ENCODE measurements around the gene LCTL.
"Not testable (repeated sequence)": the region's sequence is repeated elsewhere in the genome, so short reads cannot be mapped to it uniquely, and the experiment has no call there.

The LCTL gene

GRCh38 chr15:66594344-66594743 lies 28.5 kb upstream of the LCTL start:
- H3K27ac ChIP-seq, result no peak overlapping the region
- peaks cover 0 to 6% (median 0%) of the 10 kb centered on the region in 10 experiments; a peak in 4 of 20 replicates for H3K4me1 ChIP-seq
- no peak overlapping the region for H3K4me3 ChIP-seq
- no peaks in the 10 kb centered on the region for H3K9me3 ChIP-seq (replicated peaks in 1 of 11)
- no peak overlapping the region for H3K9ac ChIP-seq
- H3K27me3 ChIP-seq, result no peaks in the 10 kb centered on the region
- H3K36me3 ChIP-seq, result no peaks in the 10 kb centered on the region
- no peaks in the 10 kb centered on the region for H4K20me1 ChIP-seq
- no peak overlapping the region for H3K4me2 ChIP-seq
- TF ChIP-seq Cebpa-rat (IDR thresholded peaks at IDR 0.05), result no peak

GRCh38 chr15:66593219-66593780 lies 27.5 kb upstream of the LCTL start:
- no peaks in the 10 kb centered on the region for H4K20me1 ChIP-seq
- H3K9ac ChIP-seq, result no peak overlapping the region
- no peak for TF ChIP-seq Cebpa-rat (IDR thresholded peaks at IDR 0.05)
- no peaks in the 10 kb centered on the region for H3K9me3 ChIP-seq (replicated peaks in 1 of 11)
- no peaks in the 10 kb centered on the region for H3K27me3 ChIP-seq
- no peak overlapping the region for H3K4me2 ChIP-seq
- H3K27ac ChIP-seq, result no peak overlapping the region
- peaks cover 0 to 4% (median 0%) of the 10 kb centered on the region in 10 experiments; a peak in 3 of 20 replicates for H3K4me1 ChIP-seq
- no peak overlapping the region for H3K4me3 ChIP-seq
- no peaks in the 10 kb centered on the region for H3K36me3 ChIP-seq

GRCh38 chr15:66592505-66593218 lies 26.9 kb upstream of the LCTL start:
- Histone ChIP-seq H4K20me1 (no peaks in the 10 kb centered on the region), H3K36me3 (no peaks in the 10 kb centered on the region), H3K27me3 (no peaks in the 10 kb centered on the region), H3K9me3 (replicated peaks in 1 of 11) (no peaks in the 10 kb centered on the region), H3K4me3 (no peak overlapping the region), H3K27ac (no peak overlapping the region), H3K4me2 (no peak overlapping the region), H3K9ac (no peak overlapping the region), H3K4me1 (no peaks in the 10 kb centered on the region)
- TF ChIP-seq Cebpa-rat (IDR thresholded peaks at IDR 0.05), result no peak

- H3K36me3 ChIP-seq, result no peaks in the 10 kb centered on the region
- H4K20me1 ChIP-seq, result no peaks in the 10 kb centered on the region
- H3K9me3 ChIP-seq (replicated peaks in 1 of 11), result no peaks in the 10 kb centered on the region
- no peak overlapping the region for H3K9ac ChIP-seq
- H3K4me2 ChIP-seq, result no peak overlapping the region
- no peak overlapping the region for H3K27ac ChIP-seq
- TF ChIP-seq Cebpa-rat (IDR thresholded peaks at IDR 0.05), result no peak
- no peak overlapping the region for H3K4me3 ChIP-seq
- H3K27me3 ChIP-seq, result no peaks in the 10 kb centered on the region
- peaks cover 0 to 2% (median 0%) of the 10 kb centered on the region in 10 experiments; a peak in 2 of 20 replicates for H3K4me1 ChIP-seq
Measured at GRCh38 chr15:66591322-66591862, 25.6 kb upstream of the LCTL start.

- H3K4me1 ChIP-seq, result peaks cover 0 to 6% (median 0%) of the 10 kb centered on the region in 10 experiments; a peak in 2 of 20 replicates
- H3K9me3 ChIP-seq (replicated peaks in 1 of 11), result no peaks in the 10 kb centered on the region
- no peak overlapping the region for H3K4me2 ChIP-seq
- no peak overlapping the region for H3K27ac ChIP-seq
- no peak overlapping the region for H3K9ac ChIP-seq
- H3K27me3 ChIP-seq, result no peaks in the 10 kb centered on the region
- H3K4me3 ChIP-seq, result no peak overlapping the region
- TF ChIP-seq Cebpa-rat (IDR thresholded peaks at IDR 0.05), result no peak
- H4K20me1 ChIP-seq, result no peaks in the 10 kb centered on the region
- no peaks in the 10 kb centered on the region for H3K36me3 ChIP-seq
Measured at GRCh38 chr15:66590435-66590834, 24.6 kb upstream of the LCTL start.

- H3K27ac ChIP-seq; H4K20me1 ChIP-seq; H3K36me3 ChIP-seq; H3K4me1 ChIP-seq; H3K9ac ChIP-seq; H3K27me3 ChIP-seq; H3K9me3 ChIP-seq (replicated peaks in 1 of 11); H3K4me3 ChIP-seq; H3K4me2 ChIP-seq: not testable (repeated sequence)
Measured at GRCh38 chr15:66589429-66589828, 23.6 kb upstream of the LCTL start.

- no peaks in the 10 kb centered on the region for H3K27me3 ChIP-seq
- no peak overlapping the region for H3K4me3 ChIP-seq
- no peaks in the 10 kb centered on the region for H3K9me3 ChIP-seq (replicated peaks in 1 of 11)
- H3K36me3 ChIP-seq, result no peaks in the 10 kb centered on the region
- no peak overlapping the region for H3K4me2 ChIP-seq
- peaks cover 0 to 6% (median 0%) of the 10 kb centered on the region in 10 experiments; a peak in 2 of 20 replicates for H3K4me1 ChIP-seq
- no peaks in the 10 kb centered on the region for H4K20me1 ChIP-seq
- no peak overlapping the region for H3K9ac ChIP-seq
- no peak overlapping the region for H3K27ac ChIP-seq
- TF ChIP-seq Cebpa-rat (IDR thresholded peaks at IDR 0.05), result no peak
Measured at GRCh38 chr15:66588971-66589370, 23.2 kb upstream of the LCTL start.

GRCh38 chr15:66588537-66588936 lies 22.7 kb upstream of the LCTL start:
- TF ChIP-seq Cebpa-rat (IDR thresholded peaks at IDR 0.05), result no peak
- Histone ChIP-seq H3K27me3 (no peaks in the 10 kb centered on the region), H3K4me3 (no peak overlapping the region), H3K9ac (no peak overlapping the region), H3K4me2 (no peak overlapping the region), H3K9me3 (replicated peaks in 1 of 11) (no peaks in the 10 kb centered on the region), H3K27ac (no peak overlapping the region), H3K4me1 (peaks cover 0 to 6% (median 0%) of the 10 kb centered on the region in 10 experiments; a peak in 2 of 20 replicates), H4K20me1 (no peaks in the 10 kb centered on the region), H3K36me3 (no peaks in the 10 kb centered on the region)

- TF ChIP-seq Cebpa-rat (IDR thresholded peaks at IDR 0.05), result no peak
- Histone ChIP-seq H4K20me1 (no peaks in the 10 kb centered on the region), H3K27ac (no peak overlapping the region), H3K4me1 (peaks cover 0 to 6% (median 0%) of the 10 kb centered on the region in 10 experiments; a peak in 2 of 20 replicates), H3K27me3 (no peaks in the 10 kb centered on the region), H3K9me3 (replicated peaks in 1 of 11) (no peaks in the 10 kb centered on the region), H3K36me3 (no peaks in the 10 kb centered on the region), H3K4me2 (no peak overlapping the region), H3K9ac (no peak overlapping the region), H3K4me3 (no peak overlapping the region)
Measured at GRCh38 chr15:66587749-66588148, 22.0 kb upstream of the LCTL start.

- Histone ChIP-seq H3K27me3 (no peaks in the 10 kb centered on the region), H3K4me1 (peaks cover 0 to 6% (median 0%) of the 10 kb centered on the region in 10 experiments; a peak in 2 of 20 replicates), H3K4me3 (no peak overlapping the region), H4K20me1 (no peaks in the 10 kb centered on the region), H3K4me2 (no peak overlapping the region), H3K27ac (no peak overlapping the region), H3K36me3 (no peaks in the 10 kb centered on the region), H3K9ac (no peak overlapping the region), H3K9me3 (replicated peaks in 1 of 11) (no peaks in the 10 kb centered on the region)
- TF ChIP-seq Cebpa-rat (IDR thresholded peaks at IDR 0.05), result no peak
Measured at GRCh38 chr15:66587020-66587419, 21.2 kb upstream of the LCTL start.

All from BLaER1 treated with 17β-estradiol and CSF1 and Interleukin-3, amounts not matched to agents 10 nM and 100 nM (cell line).